Endodermal cell (in vitro differentiated cells): ENCODE results near the gene AKAP5. TPM values are rescaled to one million over a fixed set of nuclear protein-coding genes. Genes with fewer than 3 reads are reported as not detected.

Source experiments
- DNase-seq: peaks from one replicate; pipeline ENCODE4 v3.0.0-alpha.2; 2017
- H3K27ac ChIP-seq: 2 replicates; pipeline ENCODE4 v1.5.1; 2013; ENCODE audit warnings: mild to moderate bottlenecking, low read depth, low read length, moderate library complexity
- H3K27me3 ChIP-seq: 2 replicates; pipeline ENCODE4 v1.6.1; 2013; ENCODE audit warnings: mild to moderate bottlenecking, low read length, moderate library complexity; ENCODE audit not compliant: insufficient read depth, control insufficient read depth, poor library complexity, severe bottlenecking
- H3K36me3 ChIP-seq: 2 replicates; pipeline ENCODE4 v1.7.0; 2013; ENCODE audit warnings: mild to moderate bottlenecking, low read length, moderate library complexity; ENCODE audit not compliant: control insufficient read depth, insufficient read depth
- H3K4me1 ChIP-seq: one replicate; pipeline ENCODE4 v1.7.0; 2013; ENCODE audit warnings: low read length; ENCODE audit not compliant: control insufficient read depth, insufficient read depth
- H3K4me3 ChIP-seq: 2 replicates; pipeline ENCODE4 v1.5.1; 2013; ENCODE audit warnings: mild to moderate bottlenecking, low read length, moderate library complexity
- H3K9ac ChIP-seq: 2 replicates; pipeline ENCODE4 v1.6.1; 2013; ENCODE audit warnings: mild to moderate bottlenecking, low read length, moderate library complexity; ENCODE audit not compliant: poor library complexity, severe bottlenecking; ENCODE audit errors: extremely low read depth
- H3K9me3 ChIP-seq: 2 replicates; pipeline ENCODE4 v1.6.1; 2013; ENCODE audit warnings: mild to moderate bottlenecking, low read length, moderate library complexity; ENCODE audit not compliant: control insufficient read depth
- H3K27ac Mint-ChIP-seq: 2 replicates; pipeline ENCODE4 v1.8.0; 2020; ENCODE audit warnings: mixed read lengths
- H3K27me3 Mint-ChIP-seq: 2 replicates; pipeline ENCODE4 v1.8.0; 2021; ENCODE audit warnings: mild to moderate bottlenecking, mixed read lengths; ENCODE audit not compliant: insufficient read depth
- H3K36me3 Mint-ChIP-seq: 2 replicates; pipeline ENCODE4 v1.8.0; 2020; ENCODE audit warnings: low read depth, mixed read lengths
- H3K4me1 Mint-ChIP-seq: 2 replicates; pipeline ENCODE4 v1.8.0; 2020; ENCODE audit warnings: mixed read lengths
- H3K4me3 Mint-ChIP-seq: 2 replicates; pipeline ENCODE4 v1.8.0; 2020; ENCODE audit warnings: mild to moderate bottlenecking, moderate library complexity, mixed read lengths
- H3K9me3 Mint-ChIP-seq: 2 replicates; pipeline ENCODE4 v1.8.0; 2020; ENCODE audit warnings: mild to moderate bottlenecking, mixed read lengths
- WGBS, 2 experiments: methylation state at CpG; one replicate each; pipeline versions ENCODE4 v1.1.5 to v1.1.7; 2013; ENCODE audit warnings: missing lambda C conversion rate in 2 of 2, mixed read lengths in 1 of 2; ENCODE audit not compliant: insufficient coverage in 1 of 2, insufficient read length in 1 of 2; 5-methylcytosine and 5-hydroxymethylcytosine counted together
- total RNA-seq, 2 donors: library from RNA; stranded (reverse); fragmentation: NEBNext Ultra II Directional in 1 of 2; extraction: Animal tissue kit (Norgen Biotek cat#: 25700) in 1 of 2; gene quantifications; 2 replicates in 1 of 2; 3 replicates in 1 of 2; pipeline ENCODE4 v1.2.1, GENCODE V29; 2021
- TF ChIP-seq, protein P1 (sequence below): fragments of 200-600 bp; sonication (generic); conservative IDR thresholded peaks from 2 replicates; pipeline ENCODE4 v1.5.0; 2021; ENCODE audit warnings: antibody characterized with exemption, mild to moderate bottlenecking

Gene AKAP5
- total RNA-seq, 2 donors from 2014 or later, result 1.3 to 2.0 TPM

DNA sequence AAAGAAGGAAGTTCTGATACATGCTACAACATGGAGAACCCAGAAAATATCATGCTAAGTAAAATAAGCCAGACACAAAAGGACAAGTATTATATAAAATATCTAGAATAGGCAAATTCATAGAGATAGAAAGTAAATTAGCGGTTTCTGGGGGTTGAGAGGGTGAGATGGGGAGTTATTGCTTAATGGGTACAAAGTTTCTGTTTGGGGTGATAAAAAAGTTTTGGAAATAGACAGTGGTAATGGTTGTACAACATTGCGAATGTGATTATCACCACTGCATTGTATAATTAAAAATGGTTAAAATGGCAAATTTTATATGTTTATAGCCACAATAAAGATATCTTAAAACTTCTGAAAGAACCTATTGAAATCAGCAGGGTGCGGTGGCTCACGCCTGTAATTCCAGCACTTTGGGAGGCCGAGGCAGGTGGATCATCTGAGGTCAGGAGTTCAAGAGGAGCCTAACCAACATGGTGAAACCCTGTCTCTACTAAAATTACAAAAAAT, 23.3 kb downstream of the AKAP5 start:
- WGBS, 2 experiments, result 95 to 96% methylated on average over 3 to 5 of the region's 5 CpGs
- Histone ChIP-seq H3K27me3 (no peaks in the 10 kb centered on the region), H3K27ac (no peak overlapping the region), H3K9ac (no peak overlapping the region), H3K4me1 (no peaks in the 10 kb centered on the region), H3K9me3 (no peaks in the 10 kb centered on the region), H3K36me3 (peaks cover 28% of the 10 kb centered on the region), H3K4me3 (no peak overlapping the region)
- Mint-ChIP-seq H3K27ac (no peak overlapping the region), H3K9me3 (no peaks in the 10 kb centered on the region), H3K27me3 (no peaks in the 10 kb centered on the region), H3K4me3 (no peak overlapping the region), H3K36me3 (peaks cover 42% of the 10 kb centered on the region), H3K4me1 (peaks cover 8% of the 10 kb centered on the region)
- DNase-seq, result no peak
- TF ChIP-seq, protein P1, sequence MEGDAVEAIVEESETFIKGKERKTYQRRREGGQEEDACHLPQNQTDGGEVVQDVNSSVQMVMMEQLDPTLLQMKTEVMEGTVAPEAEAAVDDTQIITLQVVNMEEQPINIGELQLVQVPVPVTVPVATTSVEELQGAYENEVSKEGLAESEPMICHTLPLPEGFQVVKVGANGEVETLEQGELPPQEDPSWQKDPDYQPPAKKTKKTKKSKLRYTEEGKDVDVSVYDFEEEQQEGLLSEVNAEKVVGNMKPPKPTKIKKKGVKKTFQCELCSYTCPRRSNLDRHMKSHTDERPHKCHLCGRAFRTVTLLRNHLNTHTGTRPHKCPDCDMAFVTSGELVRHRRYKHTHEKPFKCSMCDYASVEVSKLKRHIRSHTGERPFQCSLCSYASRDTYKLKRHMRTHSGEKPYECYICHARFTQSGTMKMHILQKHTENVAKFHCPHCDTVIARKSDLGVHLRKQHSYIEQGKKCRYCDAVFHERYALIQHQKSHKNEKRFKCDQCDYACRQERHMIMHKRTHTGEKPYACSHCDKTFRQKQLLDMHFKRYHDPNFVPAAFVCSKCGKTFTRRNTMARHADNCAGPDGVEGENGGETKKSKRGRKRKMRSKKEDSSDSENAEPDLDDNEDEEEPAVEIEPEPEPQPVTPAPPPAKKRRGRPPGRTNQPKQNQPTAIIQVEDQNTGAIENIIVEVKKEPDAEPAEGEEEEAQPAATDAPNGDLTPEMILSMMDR, result no peak

DNA sequence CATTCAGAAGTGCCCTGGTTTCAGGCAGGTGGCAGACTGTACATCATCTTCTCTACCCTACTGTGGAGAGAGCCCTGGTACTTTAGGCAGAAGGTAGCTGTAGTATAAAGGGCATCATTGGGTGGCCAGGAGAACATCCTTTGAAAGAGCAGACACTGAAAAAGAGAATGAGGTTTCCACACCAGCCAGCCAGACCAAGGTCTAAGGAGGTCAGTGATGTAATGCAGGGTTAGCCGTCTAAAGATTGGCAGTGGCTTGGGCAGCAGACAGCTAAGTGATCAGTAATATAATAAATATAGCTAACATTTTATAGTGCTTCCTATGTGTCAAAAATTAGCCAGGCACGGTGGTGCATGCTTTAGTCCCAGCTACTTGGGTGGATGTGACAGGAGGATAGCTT, 26.3 kb downstream of the AKAP5 start:
- Mint-ChIP-seq H3K27me3 (no peaks in the 10 kb centered on the region), H3K36me3 (peaks cover 38% of the 10 kb centered on the region), H3K4me1 (no peaks in the 10 kb centered on the region), H3K4me3 (no peak overlapping the region), H3K9me3 (no peaks in the 10 kb centered on the region), H3K27ac (no peak overlapping the region)
- Histone ChIP-seq H3K9me3 (no peaks in the 10 kb centered on the region), H3K9ac (no peak overlapping the region), H3K27me3 (no peaks in the 10 kb centered on the region), H3K27ac (no peak overlapping the region), H3K4me1 (no peaks in the 10 kb centered on the region), H3K4me3 (no peak overlapping the region), H3K36me3 (peaks cover 30% of the 10 kb centered on the region)
- 84 to 100% methylated on average over 1 of the region's 2 CpGs for WGBS, 2 experiments
- TF ChIP-seq, protein P1, result no peak
- no peak for DNase-seq

DNA sequence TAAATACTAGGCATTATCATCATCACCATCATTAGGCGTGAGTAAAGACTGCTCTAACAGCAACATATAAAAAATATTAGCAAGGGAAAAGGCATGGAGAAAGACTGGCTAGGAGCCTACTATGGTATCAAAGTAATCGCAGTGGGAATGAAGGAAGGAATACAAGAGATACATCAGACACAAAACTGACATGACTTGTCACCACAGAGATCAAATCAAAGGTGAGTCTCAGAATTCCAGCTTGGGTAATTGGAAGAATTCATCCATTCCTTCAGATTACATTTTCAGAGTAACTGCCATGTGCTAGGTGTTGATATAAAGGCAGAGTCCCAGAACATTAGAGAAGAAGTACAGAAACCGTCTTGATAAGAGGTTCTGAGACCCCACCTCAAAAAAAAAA, 28.2 kb downstream of the AKAP5 start:
- H3K27ac ChIP-seq, result no peak overlapping the region

More for the DNA sequence above, 28.2 kb downstream of the AKAP5 start:
- no peak overlapping the region for H3K4me3 Mint-ChIP-seq
- no peaks in the 10 kb centered on the region for H3K9me3 ChIP-seq
- no peak overlapping the region for H3K27ac Mint-ChIP-seq
- no peaks in the 10 kb centered on the region for H3K27me3 ChIP-seq
- H3K4me1 ChIP-seq, result no peaks in the 10 kb centered on the region
- TF ChIP-seq, protein P1, result no peak
- H3K27me3 Mint-ChIP-seq, result no peaks in the 10 kb centered on the region
- H3K36me3 ChIP-seq, result peaks cover 16% of the 10 kb centered on the region
- no peak overlapping the region for H3K4me3 ChIP-seq
- no peaks in the 10 kb centered on the region for H3K9me3 Mint-ChIP-seq
- WGBS, 2 experiments, result 93 to 100% methylated on average over 2 to 3 of the region's 3 CpGs
- H3K9ac ChIP-seq, result no peak overlapping the region
- peaks cover 27% of the 10 kb centered on the region for H3K36me3 Mint-ChIP-seq
- no peak for DNase-seq
- H3K4me1 Mint-ChIP-seq, result no peaks in the 10 kb centered on the region
